Heart left ventricle (tissue), 16 donors: Measurements from ENCODE around the gene PROZ. TPM values are rescaled to one million over a fixed set of nuclear protein-coding genes. Genes with fewer than 3 reads are reported as not detected.

Experiments
- ATAC-seq, 4 donors: fragments of 200-7000 bp; cut with Tn5 transposase; one replicate each; pipeline ENCODE4 v1.9.1; 2020 to 2022; ENCODE audit warnings: moderate library complexity in 4 of 4, mild to moderate bottlenecking in 3 of 4, moderate number of reproducible peaks in 1 of 4
- DNase-seq, 5 donors: peaks; one replicate each; pipeline ENCODE4 v3.0.0-alpha.2; 2020
- H3K27ac ChIP-seq, 12 donors: fragments of 200-600 bp; sonication (generic) in 4 of 12; one replicate each; pipeline versions ENCODE4 v1.5.0 to v1.8.0; 2016 to 2022; ENCODE audit warnings: mild to moderate bottlenecking in 2 of 12
- H3K27me3 ChIP-seq, 9 donors: fragments of 200-600 bp; sonication (generic) in 2 of 9; one replicate each; pipeline versions ENCODE4 v1.5.1 to v1.8.0; 2016 to 2022; ENCODE audit warnings: mild to moderate bottlenecking in 3 of 9
- H3K36me3 ChIP-seq, 9 donors: fragments of 200-600 bp; sonication (generic) in 2 of 9; one replicate each; pipeline versions ENCODE4 v1.5.0 to v1.8.0; 2018 to 2022; ENCODE audit warnings: mild to moderate bottlenecking in 2 of 9
- H3K4me1 ChIP-seq, 12 donors: fragments of 200-600 bp; sonication (generic) in 4 of 12; one replicate each; pipeline versions ENCODE4 v1.5.0 to v1.8.0; 2016 to 2022; ENCODE audit warnings: mild to moderate bottlenecking in 3 of 12
- H3K4me3 ChIP-seq, 12 donors: fragments of 200-600 bp; sonication (generic) in 4 of 12; one replicate each; pipeline versions ENCODE4 v1.5.0 to v1.8.0; 2017 to 2022; ENCODE audit warnings: mild to moderate bottlenecking in 9 of 12, moderate library complexity in 4 of 12
- H3K9me3 ChIP-seq, 12 donors: fragments of 200-600 bp; sonication (generic) in 4 of 12; one replicate each; pipeline versions ENCODE4 v1.5.0 to v1.8.0; 2016 to 2022; ENCODE audit warnings: mild to moderate bottlenecking in 1 of 12
- CTCF ChIP-seq, 12 donors: fragments of 200-600 bp; sonication (generic) in 4 of 12; IDR thresholded peaks; one replicate each; pipeline versions ENCODE4 v1.5.0 to v1.8.0; 2018 to 2022; ENCODE audit warnings: antibody characterized with exemption in 12 of 12, mild to moderate bottlenecking in 5 of 12
- POLR2A ChIP-seq, 2 donors: fragments of 450-650 bp; IDR thresholded peaks; one replicate each; pipeline ENCODE4 v1.6.1; 2017; ENCODE audit warnings: antibody characterized with exemption in 2 of 2, mild to moderate bottlenecking in 2 of 2, moderate library complexity in 2 of 2
- WGBS, 4 donors: extraction: QIAGEN DNeasy Blood & Tissue Kit in 2 of 4; methylation state at CpG; one replicate each; pipeline versions ENCODE4 v1.1.5 to v1.1.7; 2013 to 2018; 5-methylcytosine and 5-hydroxymethylcytosine counted together
- intact Hi-C, 10 donors: fragments of 100-400 bp; cut with DNase I; formaldehyde crosslinking; loops; one replicate each; pipeline versions ENCODE4 v1.11.1 to v1.14.2; 2022
- polyA plus RNA-seq, 2 donors: library from polyadenylated mRNA; stranded (reverse); fragments of 200-250 nt; gene quantifications; one replicate each; pipeline ENCODE4 v1.2.3, GENCODE V29; 2013
- total RNA-seq, 9 donors: library from RNA; depleted of rRNA in 2 of 9; stranded (reverse); fragments of >200 nt in 2 of 9; fragmentation: NEBNext Ultra II Directional in 3 of 9; extraction: Animal tissue kit (Norgen Biotek cat#: 25700) in 3 of 9; gene quantifications; one replicate each; pipeline versions ENCODE4 v1.1.0 to v1.2.4, GENCODE V29; 2016 to 2023
- donor health status: ischemic (EF 13 %, LVEDD 7.1; RV severe dilation, severe dysfunction).
- donor health status: healthy with polysubstance abuse.
- donor health status: DM: no; HTN: yes; CAD: no.
- donor health status: DM: no; HTN: no; CAD: no.
- donor health status: ischemic (EF 25% LVEDD 6.9; RV normal size, moderate dysfunction).
- donor health status: ischemic (EF 25% LVEDD 5.7; RV mildly dilated, moderate dysfunction).
- donor health status: healthy.
- donor health status: DM: yes; HTN: yes; CAD: no.
- donor health status: ischemic (EF 35%, LVEDD 5.7; RV mildly dilated, moderate dysfunction).
- donor health status: nonischemic (EF 11% LVEDD 7.7; RV severe dilation, severe dysfunction).
- donor health status: DM: yes; HTN: yes; CAD: no.
- donor health status: PGD.
- donor health status: ischemic (EF 29% LVEDD 5.4; RV normal size, mild dysfunction).
- donor health status: nonischemic (EF 23%, LVEDD 6.1; RV moderate dilation, normal function).

Gene PROZ
- total and polyA plus RNA-seq, 11 donors: not detected

GRCh38 chr13:113207890-113208420 lies 49.5 kb downstream of the PROZ start:
- WGBS, 4 donors: 0% methylated on average over 26 to 44 of the region's 44 CpGs
- Histone ChIP-seq H3K9me3 (no peaks in the 10 kb centered on the region), H3K36me3 (peaks cover 0 to 32% (median 14%) of the 10 kb centered on the region in 9 donors), H3K27ac (peak overlapping the region; percentile 98 to 100 (median 99)), H3K4me3 (peak overlapping the region; percentile 76 to 99 (median 92)), H3K4me1 (peaks cover 3 to 80% (median 60%) of the 10 kb centered on the region in 12 donors), H3K27me3 (no peaks in the 10 kb centered on the region)
- peak in 3 of 4 donors; percentile 1 to 21 (median 14) for ATAC-seq
- no peak for TF ChIP-seq CTCF (IDR thresholded peaks at IDR 0.05)
- no peak for TF ChIP-seq POLR2A (IDR thresholded peaks at IDR 0.05)
- DNase-seq: peak in 3 of 5 donors; percentile 36 to 45 (median 41)
- intact Hi-C loops: loop anchor here in 4 of 10 donors (2.0 to 10.0 kb wide), 4 partner anchors 51 to 56 kb away; partner anchors contain the start of gene PROZ (in 2 of the 4)

GRCh38 chr13:113208421-113209335 lies 50.2 kb downstream of the PROZ start, which contains the start of gene PCID2:
Gene PCID2 (minus strand): TSS chr13:113208669. CDS start chr13:113208634, 35 bp downstream.
- H3K27ac ChIP-seq: peak within 1 kb of the TSS; percentile 98 to 100 (median 99)
- peaks cover 1 to 79% (median 61%) of the 10 kb centered on the region in 12 donors for H3K4me1 ChIP-seq
- TF ChIP-seq CTCF (IDR thresholded peaks at IDR 0.05): peak in 2 of 12 donors; percentile 17 to 26
- TF ChIP-seq POLR2A (IDR thresholded peaks at IDR 0.05): peak in 1 of 2 donors; percentile 69
- DNase-seq (peak; percentile 89 to 94 (median 90)), ATAC-seq (peak; percentile 65 to 87 (median 85))
- no peaks in the 10 kb centered on the region for H3K9me3 ChIP-seq
- H3K27me3 ChIP-seq: no peaks in the 10 kb centered on the region
- peaks cover 0 to 32% (median 14%) of the 10 kb centered on the region in 9 donors for H3K36me3 ChIP-seq
- H3K4me3 ChIP-seq: peak within 1 kb of the TSS; percentile 76 to 99 (median 92)
- 0 to 1% (median 0%) methylated on average over 19 to 103 of the region's 103 CpGs for WGBS, 4 donors
- intact Hi-C loops: loop anchor here in 3 of 10 donors (5.0 to 10.0 kb wide), 3 partner anchors 51 to 56 kb away; partner anchors contain the start of gene PROZ (in 2 of the 3)

- Histone ChIP-seq H3K27ac (peak within 1 kb of the TSS; percentile 98 to 100 (median 99)), H3K9me3 (no peaks in the 10 kb centered on the region), H3K4me3 (peak within 1 kb of the TSS; percentile 76 to 99 (median 92)), H3K4me1 (peaks cover 0 to 79% (median 63%) of the 10 kb centered on the region in 12 donors), H3K36me3 (peaks cover 0 to 28% (median 14%) of the 10 kb centered on the region in 9 donors), H3K27me3 (no peaks in the 10 kb centered on the region)
- TF ChIP-seq POLR2A (IDR thresholded peaks at IDR 0.05) (no peak), CTCF (IDR thresholded peaks at IDR 0.05) (no peak)
- ATAC-seq: peak; percentile 22 to 80 (median 72)
- 0 to 4% (median 1%) methylated on average over 5 to 66 of the region's 66 CpGs for WGBS, 4 donors
- DNase-seq: peak; percentile 81 to 89 (median 85)
- intact Hi-C loops: loop anchor here in 3 of 10 donors (5.0 to 10.0 kb wide), 3 partner anchors 52 to 57 kb away; partner anchors contain the start of gene PROZ (in 2 of the 3)
Measured at GRCh38 chr13:113209336-113209758, 50.9 kb downstream of the PROZ start, which contains the start of gene CUL4A. Gene CUL4A (plus strand): TSS chr13:113209613. CDS start chr13:113209628, 15 bp downstream.
